Neural crest cell (in vitro differentiated cells): ENCODE measurements around the gene MAML3. TPM values are rescaled to one million over a fixed set of nuclear protein-coding genes. Genes with fewer than 3 reads are reported as not detected.
"Not testable (repeated sequence)": the region's sequence is repeated elsewhere in the genome, so short reads cannot be mapped to it uniquely, and the experiment has no call there.

Experiments
- DNase-seq: peaks from one replicate; pipeline ENCODE4 v3.0.0; 2021; ENCODE audit warnings: low read depth, mixed read lengths, low spot score
- H3K27ac Mint-ChIP-seq: one replicate; pipeline ENCODE4 v1.8.0; 2021; ENCODE audit warnings: mild to moderate bottlenecking, mixed read lengths; ENCODE audit not compliant: unreplicated experiment
- H3K27me3 Mint-ChIP-seq: 2 replicates; pipeline ENCODE4 v1.8.0; 2021; ENCODE audit warnings: low read depth, mild to moderate bottlenecking, mixed read lengths
- H3K36me3 Mint-ChIP-seq: 2 replicates; pipeline ENCODE4 v1.8.0; 2021; ENCODE audit warnings: low read depth, mild to moderate bottlenecking, mixed read lengths
- H3K4me1 Mint-ChIP-seq: 2 replicates; pipeline ENCODE4 v1.8.0; 2021; ENCODE audit warnings: mixed read lengths
- H3K4me3 Mint-ChIP-seq: one replicate; pipeline ENCODE4 v1.8.0; 2021; ENCODE audit warnings: mild to moderate bottlenecking, mixed read lengths
- H3K9me3 Mint-ChIP-seq: 2 replicates; pipeline ENCODE4 v1.8.0; 2021; ENCODE audit warnings: mixed read lengths
- CTCF ChIP-seq: fragments of 200-600 bp; sonication (generic); conservative IDR thresholded peaks from 2 replicates; pipeline ENCODE4 v1.5.0; 2021; ENCODE audit warnings: antibody characterized with exemption, mild to moderate bottlenecking
- total RNA-seq: library from RNA; stranded (reverse); gene quantifications from 2 replicates; pipeline ENCODE4 v1.2.1, GENCODE V29; 2021

Gene MAML3
- total RNA-seq, 1 donor from 2014 or later, result 21.8 TPM

- peaks cover 6% of the 10 kb centered on the region for H3K9me3 Mint-ChIP-seq
- H3K4me3 Mint-ChIP-seq, result no peak overlapping the region
- no peaks in the 10 kb centered on the region for H3K27me3 Mint-ChIP-seq
- no peak for TF ChIP-seq CTCF
- no peak for DNase-seq
- H3K4me1 Mint-ChIP-seq, result peaks cover 14% of the 10 kb centered on the region
- H3K27ac Mint-ChIP-seq, result no peak overlapping the region
- peaks cover 32% of the 10 kb centered on the region for H3K36me3 Mint-ChIP-seq
These were observed 443.9 kb downstream of the MAML3 start for GRCh38 chr4:139710073-139710472.

- no peak for TF ChIP-seq CTCF
- Mint-ChIP-seq H3K4me3 (no peak overlapping the region), H3K4me1 (peaks cover 14% of the 10 kb centered on the region), H3K9me3 (peaks cover 7% of the 10 kb centered on the region), H3K27ac (peak overlapping the region; percentile 54), H3K36me3 (peaks cover 33% of the 10 kb centered on the region), H3K27me3 (no peaks in the 10 kb centered on the region)
- no peak for DNase-seq
These were observed 444.3 kb downstream of the MAML3 start for GRCh38 chr4:139709660-139710059.

DNA sequence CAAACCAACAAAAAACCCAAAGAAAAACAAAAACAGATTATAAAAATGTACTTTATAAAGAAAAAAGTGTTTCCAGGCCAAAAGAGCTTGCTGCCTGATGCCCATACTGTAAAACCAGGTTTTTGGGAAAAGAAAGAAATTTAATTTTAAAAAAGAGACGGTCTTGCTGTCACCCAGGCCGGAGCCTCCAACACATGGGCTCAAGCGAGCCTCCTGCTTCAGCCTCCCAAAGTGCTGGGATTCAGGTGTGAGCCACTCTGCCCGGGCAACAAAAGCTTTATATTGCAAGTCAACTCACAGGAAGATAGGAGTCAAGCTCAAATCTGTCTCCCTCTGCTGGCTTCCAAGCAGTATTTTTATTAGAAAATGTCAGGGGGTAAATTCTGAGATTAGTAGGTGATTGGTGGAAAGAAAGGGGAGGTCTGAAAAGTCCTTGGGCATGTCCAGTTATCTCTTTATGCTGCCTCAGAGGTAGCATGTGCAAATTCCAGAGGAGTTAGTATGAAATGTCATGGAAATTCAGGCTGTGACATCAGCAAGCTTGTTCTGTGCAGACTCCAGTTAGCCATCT is 449.0 kb downstream of the MAML3 start:
- H3K27ac Mint-ChIP-seq, result no peak overlapping the region
- DNase-seq, result no peak
- peaks cover 40% of the 10 kb centered on the region for H3K36me3 Mint-ChIP-seq
- H3K4me1 Mint-ChIP-seq, result peaks cover 6% of the 10 kb centered on the region
- peaks cover 9% of the 10 kb centered on the region for H3K9me3 Mint-ChIP-seq
- H3K27me3 Mint-ChIP-seq, result no peaks in the 10 kb centered on the region
- H3K4me3 Mint-ChIP-seq, result no peak overlapping the region
- TF ChIP-seq CTCF, result peak; percentile 48

DNA sequence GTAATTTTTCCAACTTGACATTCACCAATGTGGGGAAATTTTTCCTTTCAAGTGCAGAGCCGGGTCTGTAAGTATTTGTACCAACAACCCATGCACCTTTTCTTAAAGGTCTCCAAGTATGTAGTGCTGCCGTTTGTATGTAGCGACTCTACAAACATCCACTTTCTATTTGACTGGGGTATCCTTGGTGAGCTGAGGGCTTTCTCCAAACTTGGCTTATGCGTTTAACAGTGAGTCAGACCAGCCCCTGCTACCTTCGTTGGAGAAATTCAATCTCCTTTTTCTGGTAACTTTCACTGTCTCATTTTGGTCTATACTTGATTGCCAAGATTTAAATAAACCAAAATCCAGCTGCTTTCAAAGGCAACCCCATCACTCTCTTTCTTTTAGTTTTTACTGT is 453.4 kb downstream of the MAML3 start:
- H3K4me3 Mint-ChIP-seq, result no peak overlapping the region
- H3K27ac Mint-ChIP-seq, result no peak overlapping the region
- no peak for DNase-seq
- H3K4me1 Mint-ChIP-seq, result peaks cover 5% of the 10 kb centered on the region
- H3K9me3 Mint-ChIP-seq, result peaks cover 9% of the 10 kb centered on the region
- peaks cover 20% of the 10 kb centered on the region for H3K36me3 Mint-ChIP-seq
- no peaks in the 10 kb centered on the region for H3K27me3 Mint-ChIP-seq
- TF ChIP-seq CTCF, result no peak

- H3K27me3 Mint-ChIP-seq, result not testable (repeated sequence)
These were observed 455.6 kb downstream of the MAML3 start for GRCh38 chr4:139698167-139698925.

More at GRCh38 chr4:139698167-139698925, 455.6 kb downstream of the MAML3 start:
- DNase-seq, H3K4me3 Mint-ChIP-seq, H3K27ac Mint-ChIP-seq, H3K4me1 Mint-ChIP-seq, H3K9me3 Mint-ChIP-seq: not testable (repeated sequence)
- TF ChIP-seq CTCF, result peak; percentile 53
- peaks cover 11% of the 10 kb centered on the region for H3K36me3 Mint-ChIP-seq
